B cell (primary cell): ENCODE data around the gene WDFY4.

ENCODE experiments used
- CTCF ChIP-seq: fragments of 200-600 bp; IDR thresholded peaks from one replicate; pipeline ENCODE4 v1.8.0; 2022; ENCODE audit warnings: antibody characterized with exemption, mild to moderate bottlenecking
- EZH2 ChIP-seq: IDR thresholded peaks from 2 replicates; pipeline ENCODE4 v1.6.1; 2012; ENCODE audit warnings: borderline replicate concordance, low read depth, mild to moderate bottlenecking, moderate library complexity, low read length; ENCODE audit not compliant: insufficient read depth, poor library complexity, severe bottlenecking

DNA sequence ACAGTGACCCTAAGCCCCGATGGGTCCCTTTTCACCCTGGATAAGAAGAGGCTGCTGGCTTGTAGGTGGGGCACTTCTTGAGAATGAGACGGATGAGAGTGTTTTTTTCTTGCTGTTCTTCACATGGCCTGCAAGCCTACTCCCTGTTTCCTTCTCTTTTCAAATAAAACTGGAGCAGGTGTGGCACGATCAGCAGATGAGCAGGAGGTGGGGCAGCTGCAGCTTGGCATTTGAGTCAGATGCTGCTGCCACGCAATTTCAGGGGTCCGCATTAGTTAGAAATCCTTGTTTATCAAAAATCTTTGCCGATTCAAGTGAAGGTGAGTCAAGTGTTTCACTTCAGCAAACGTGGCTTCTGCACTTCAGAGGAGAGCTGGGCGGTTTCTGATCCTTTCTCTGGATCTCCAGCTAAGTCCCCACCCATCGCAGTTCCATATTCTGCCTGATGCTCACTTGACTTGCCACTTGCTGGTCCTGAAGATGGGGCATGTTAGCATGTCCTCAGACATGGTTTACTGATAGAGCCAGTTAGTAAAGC lies 20.8 kb downstream of the WDFY4 start:
- TF ChIP-seq EZH2 (no peak), CTCF (no peak)
